H1 (cell line): ENCODE measurements around the gene MXRA7. TPM values are rescaled to one million over a fixed set of nuclear protein-coding genes. Genes with fewer than 3 reads are reported as not detected.

Experiments used
- CTCF ChIA-PET: fragments of 300-600 bp; sonication (Branson Sonifier 250); formaldehyde crosslinking; loops from one replicate; lab custom pipeline; 2021; ENCODE audit not compliant: partially characterized antibody; lab: Charles Lee
- POLR2A ChIA-PET: fragments of 300-600 bp; sonication (Branson Sonifier 250); formaldehyde crosslinking; loops from one replicate; lab custom pipeline; 2021; ENCODE audit warnings: inconsistent platforms; ENCODE audit not compliant: partially characterized antibody; lab: Charles Lee
- DNase-seq, 2 experiments: peaks; one replicate each; pipeline versions ENCODE4 v3.0.0 to v3.0.0-alpha.2; 2010 to 2022; ENCODE audit warnings: low spot score in 2 of 2, low read depth in 1 of 2, mixed read lengths in 1 of 2
- FAIRE-seq: peaks from 2 replicates; lab custom pipeline; 2011; peaks lifted over from hg19 to GRCh38; lab: Jason Lieb, UNC
- H2AFZ ChIP-seq: 2 replicates; pipeline ENCODE4 v1.8.1; 2012; ENCODE audit warnings: low read length, inconsistent platforms
- H2AK5ac ChIP-seq: 2 replicates; pipeline ENCODE4 v1.6.1; 2013; ENCODE audit warnings: low read depth, low read length
- H2BK120ac ChIP-seq: replicated peaks from 2 replicates; pipeline ENCODE3; 2013; ENCODE audit warnings: low read depth, low read length, inconsistent platforms
- H2BK12ac ChIP-seq: 2 replicates; pipeline ENCODE4 v1.6.1; 2013; ENCODE audit warnings: low read depth, low read length
- H2BK15ac ChIP-seq: 2 replicates; pipeline ENCODE4 v1.6.1; 2013; ENCODE audit warnings: low read length
- H2BK20ac ChIP-seq: 2 replicates; pipeline ENCODE4 v1.6.1; 2013; ENCODE audit warnings: low read length
- H2BK5ac ChIP-seq: 2 replicates; pipeline ENCODE4 v1.6.1; 2013; ENCODE audit warnings: low read depth, low read length
- H3K14ac ChIP-seq: 2 replicates; pipeline ENCODE4 v1.6.1; 2013; ENCODE audit warnings: inconsistent platforms; ENCODE audit not compliant: insufficient read length
- H3K18ac ChIP-seq: 2 replicates; pipeline ENCODE4 v1.6.1; 2013; ENCODE audit warnings: low read length; ENCODE audit errors: extremely low read depth
- H3K23ac ChIP-seq: 2 replicates; pipeline ENCODE4 v1.6.1; 2013; ENCODE audit warnings: inconsistent platforms; ENCODE audit not compliant: insufficient read length
- H3K23me2 ChIP-seq: 2 replicates; pipeline ENCODE4 v1.6.1; 2013; ENCODE audit warnings: low read depth, low read length
- H3K27ac ChIP-seq: 2 replicates; pipeline ENCODE4 v1.6.1; 2011; ENCODE audit warnings: low read depth, low read length, inconsistent platforms
- H3K27me3 ChIP-seq, 4 experiments: replicated peaks in 1 of 4; 1 replicate in 1 of 4; 2 replicates in 3 of 4; pipeline versions ENCODE4 v1.6.1 to v1.8.1; 2011 to 2013; ENCODE audit warnings: low read length in 3 of 4, mild to moderate bottlenecking in 3 of 4, inconsistent platforms in 2 of 4, mixed read lengths in 2 of 4, moderate library complexity in 1 of 4; ENCODE audit not compliant: control insufficient read depth in 3 of 4, insufficient read depth in 3 of 4; ENCODE audit errors: extremely low read depth in 1 of 4
- H3K36me3 ChIP-seq, 4 experiments: 2 replicates each; pipeline versions ENCODE4 v1.6.1 to v1.8.1; 2011 to 2013; ENCODE audit warnings: mild to moderate bottlenecking in 4 of 4, low read length in 3 of 4, moderate library complexity in 2 of 4, control low read depth in 1 of 4, inconsistent platforms in 1 of 4; ENCODE audit not compliant: insufficient read depth in 4 of 4, control insufficient read depth in 2 of 4
- H3K4ac ChIP-seq: replicated peaks from 2 replicates; pipeline ENCODE3; 2013; ENCODE audit warnings: low read length, low read depth, mixed read lengths, inconsistent platforms; ENCODE audit not compliant: insufficient read length
- H3K4me1 ChIP-seq, 4 experiments: replicated peaks in 1 of 4; 1 replicate in 1 of 4; 2 replicates in 3 of 4; pipeline versions ENCODE4 v1.6.1 to v1.8.1; 2011 to 2013; ENCODE audit warnings: low read length in 3 of 4, inconsistent platforms in 2 of 4, mixed read lengths in 1 of 4; ENCODE audit not compliant: insufficient read depth in 4 of 4, control insufficient read depth in 3 of 4
- H3K4me2 ChIP-seq, 2 experiments: 2 replicates each; pipeline versions ENCODE4 v1.6.1 to v1.8.1; 2011 to 2013; ENCODE audit warnings: low read depth in 2 of 2, low read length in 2 of 2, control low read depth in 1 of 2, inconsistent platforms in 1 of 2, mild to moderate bottlenecking in 1 of 2; ENCODE audit not compliant: insufficient read depth in 1 of 2
- H3K4me3 ChIP-seq, 4 experiments: fragments of 200-600, 300-600 bp in 1 of 4; sonication (generic), shearing (Covaris generic), sonication (Bioruptor Twin) in 1 of 4; 2 replicates each; pipeline versions ENCODE4 v1.5.1 to v1.8.1; 2011 to 2016; ENCODE audit warnings: low read length in 4 of 4, low read depth in 3 of 4, control low read depth in 2 of 4, inconsistent platforms in 2 of 4, mild to moderate bottlenecking in 2 of 4, mixed read lengths in 1 of 4, moderate library complexity in 1 of 4; ENCODE audit not compliant: insufficient read depth in 2 of 4; ENCODE audit errors: extremely low read depth in 1 of 4
- H3K56ac ChIP-seq: replicated peaks from 2 replicates; pipeline ENCODE3; 2013; ENCODE audit warnings: low read depth, mild to moderate bottlenecking, mixed read lengths, low read length, inconsistent platforms; ENCODE audit not compliant: insufficient read length
- H3K79me1 ChIP-seq: 2 replicates; pipeline ENCODE4 v1.6.1; 2013; ENCODE audit warnings: low read depth, low read length, control low read depth
- H3K79me2 ChIP-seq, 2 experiments: 2 replicates each; pipeline versions ENCODE4 v1.6.1 to v1.8.1; 2012 to 2013; ENCODE audit warnings: low read length in 2 of 2, mild to moderate bottlenecking in 2 of 2, inconsistent platforms in 1 of 2; ENCODE audit not compliant: insufficient read depth in 2 of 2, control insufficient read depth in 1 of 2
- H3K9ac ChIP-seq, 4 experiments: replicated peaks in 1 of 4; 1 replicate in 1 of 4; 2 replicates in 3 of 4; pipeline versions ENCODE4 v1.6.1 to v1.8.1; 2011 to 2013; ENCODE audit warnings: low read depth in 3 of 4, low read length in 3 of 4, control low read depth in 2 of 4, mild to moderate bottlenecking in 2 of 4, moderate library complexity in 2 of 4, inconsistent platforms in 1 of 4; ENCODE audit errors: extremely low read depth in 1 of 4
- H3K9me3 ChIP-seq, 2 experiments: 2 replicates each; pipeline versions ENCODE4 v1.6.1 to v1.8.1; 2012 to 2013; ENCODE audit warnings: mild to moderate bottlenecking in 2 of 2, moderate library complexity in 2 of 2, control low read depth in 1 of 2, inconsistent platforms in 1 of 2, low read depth in 1 of 2, low read length in 1 of 2, mixed read lengths in 1 of 2; ENCODE audit not compliant: insufficient read depth in 2 of 2
- H4K20me1 ChIP-seq, 2 experiments: replicated peaks in 1 of 2; 2 replicates each; pipeline versions ENCODE3 to v1.8.1; 2011 to 2013; ENCODE audit warnings: inconsistent platforms in 2 of 2, low read length in 2 of 2, mild to moderate bottlenecking in 1 of 2; ENCODE audit not compliant: insufficient read depth in 2 of 2, control insufficient read depth in 1 of 2
- H4K5ac ChIP-seq: 2 replicates; pipeline ENCODE4 v1.6.1; 2013; ENCODE audit warnings: low read length, low read depth, mixed read lengths, inconsistent platforms; ENCODE audit not compliant: insufficient read length
- H4K8ac ChIP-seq: 2 replicates; pipeline ENCODE4 v1.8.0; 2013; ENCODE audit warnings: mild to moderate bottlenecking, moderate library complexity, low read length, inconsistent platforms; ENCODE audit not compliant: insufficient read depth; ENCODE audit errors: extremely low read depth
- H4K91ac ChIP-seq: replicated peaks from 2 replicates; pipeline ENCODE3; 2013; ENCODE audit warnings: low read length, mixed read lengths, inconsistent platforms; ENCODE audit not compliant: insufficient read length
- HDAC2 ChIP-seq, 2 experiments: fragments of 300-600 bp in 1 of 2; sonication (generic) in 1 of 2; IDR thresholded peaks; 2 replicates each; pipeline ENCODE4 v1.6.1; 2011 to 2012; ENCODE audit warnings: low read depth in 2 of 2, low read length in 2 of 2, mild to moderate bottlenecking in 2 of 2, moderate library complexity in 2 of 2, borderline replicate concordance in 1 of 2, inconsistent platforms in 1 of 2
- HDAC6 ChIP-seq: IDR thresholded peaks from one replicate; pipeline ENCODE4 v1.7.1; 2012; ENCODE audit warnings: low read depth, mild to moderate bottlenecking, inconsistent platforms, low read length, moderate library complexity
- JUN ChIP-seq: IDR thresholded peaks from 2 replicates; pipeline ENCODE4 v1.6.1; 2011; ENCODE audit warnings: low read depth, mild to moderate bottlenecking, improper control_type of control experiment, low read length
- KDM5A ChIP-seq: fragments of 200-600 bp; IDR thresholded peaks from 2 replicates; pipeline ENCODE4 v1.7.1; 2012; ENCODE audit warnings: mild to moderate bottlenecking, low read length, inconsistent platforms, mixed read lengths
- POLR2A ChIP-seq, 2 experiments: IDR thresholded peaks; 1 replicate in 1 of 2; 2 replicates in 1 of 2; pipeline ENCODE4 v1.6.1; 2011; ENCODE audit warnings: low read depth in 2 of 2, low read length in 2 of 2, mild to moderate bottlenecking in 2 of 2; ENCODE audit errors: control extremely low read depth in 1 of 2
- RNF2 ChIP-seq: fragments of 200-900, 300-1000 bp; sonication (generic); IDR thresholded peaks from 2 replicates; pipeline ENCODE4 v1.7.1; 2016; ENCODE audit warnings: borderline replicate concordance, low read depth, mild to moderate bottlenecking, antibody characterized with exemption, low read length; ENCODE audit not compliant: poor library complexity, severe bottlenecking; ENCODE audit errors: missing control alignments
- SP4 ChIP-seq: IDR thresholded peaks from 2 replicates; pipeline ENCODE4 v1.6.1; 2012; ENCODE audit warnings: low read length, inconsistent platforms
- SUZ12 ChIP-seq: fragments of 200-600 bp; sonication (generic); IDR thresholded peaks from 2 replicates; pipeline ENCODE4 v1.6.1; 2012; ENCODE audit warnings: mild to moderate bottlenecking, inconsistent platforms, low read length, moderate library complexity, mixed read lengths
- TAF1 ChIP-seq: IDR thresholded peaks from 2 replicates; pipeline ENCODE4 v1.6.1; 2011; ENCODE audit warnings: mild to moderate bottlenecking, low read depth, low read length
- WGBS, 2 experiments: shearing (Covaris generic) in 1 of 2; methylation state at CpG; one replicate each; pipeline versions ENCODE4 v1.1.6 to v1.1.7; 2013 to 2015; ENCODE audit warnings: low lambda C conversion rate in 2 of 2, mixed read lengths in 2 of 2, inconsistent platforms in 1 of 2, low coverage in 1 of 2, missing lambda C conversion rate in 1 of 2; ENCODE audit not compliant: insufficient replicate concordance in 2 of 2, insufficient coverage in 1 of 2, insufficient read length in 1 of 2; ENCODE audit errors: extremely low coverage in 1 of 2, missing lambda C conversion rate in 1 of 2; 5-methylcytosine and 5-hydroxymethylcytosine counted together
- polyA plus RNA-seq, 7 experiments: library from polyadenylated mRNA; depleted of rRNA in 3 of 7; stranded (reverse) in 5 of 7; unstranded in 2 of 7; fragments of >200 nt in 5 of 7; fragments of 200-250 nt in 2 of 7; gene quantifications; 1 replicate in 5 of 7; 2 replicates in 1 of 7; 4 replicates in 1 of 7; pipeline versions ENCODE4 v1.2.1 to v1.2.3, GENCODE V29; 2011 to 2013; ENCODE audit warnings: missing spikeins in 2 of 7, mixed read lengths in 2 of 7
- total RNA-seq: library from RNA; stranded (reverse); fragmentation: NEBNext Ultra II Directional; extraction: Animal tissue kit (Norgen Biotek cat#: 25700); gene quantifications from 2 replicates; pipeline ENCODE4 v1.2.1, GENCODE V29; 2021
- TF ChIP-seq, protein P1 (sequence below), 3 experiments: IDR thresholded peaks; 1 replicate in 2 of 3; 2 replicates in 1 of 3; pipeline versions ENCODE4 v1.5.1 to v1.6.1; 2011; ENCODE audit warnings: low read length in 3 of 3, mild to moderate bottlenecking in 3 of 3, inconsistent platforms in 2 of 3, low read depth in 1 of 3, moderate library complexity in 1 of 3; ENCODE audit not compliant: insufficient read depth in 1 of 3; ENCODE audit errors: control extremely low read depth in 1 of 3
- TF ChIP-seq, protein P2 (sequence below): IDR thresholded peaks from 2 replicates; pipeline ENCODE4 v1.6.1; 2012; ENCODE audit warnings: inconsistent platforms

MXRA7 gene
- total and polyA plus RNA-seq, 2 of the 8 experiments (the other 6 are each of a cell fraction or from before 2014, with no cell fraction given), result 17.8 to 26.6 TPM

DNA sequence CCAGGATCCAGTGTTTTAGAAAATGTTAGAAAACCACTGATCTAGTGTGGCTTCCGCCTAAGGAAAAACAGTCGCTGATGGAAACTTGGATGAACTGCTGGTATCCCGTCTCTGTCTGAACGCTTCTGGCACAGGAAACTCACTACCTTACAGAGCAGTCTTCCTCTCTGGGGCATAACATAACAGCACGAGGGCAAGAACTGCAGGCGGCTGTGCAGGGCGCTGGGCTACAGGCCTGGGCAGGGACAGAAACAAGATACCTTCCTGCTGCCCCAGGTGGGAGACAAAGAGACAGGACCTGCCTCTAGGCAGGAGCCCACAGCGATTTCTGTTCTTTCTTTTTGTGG, 10.5 kb downstream of the MXRA7 start:
- no peak overlapping the region for H4K8ac ChIP-seq
- peaks cover 3% of the 10 kb centered on the region; the same call in 1 of the 2 replicates for H3K79me1 ChIP-seq
- no peak overlapping the region for H2BK12ac ChIP-seq
- no peak overlapping the region for H4K91ac ChIP-seq
- no peaks in the 10 kb centered on the region for H3K9me3 ChIP-seq
- no peak overlapping the region for H3K23ac ChIP-seq
- no peaks in the 10 kb centered on the region for H4K20me1 ChIP-seq
- no peak for FAIRE-seq
- no peak overlapping the region for H3K56ac ChIP-seq
- H2AK5ac ChIP-seq, result no peak overlapping the region
- H3K18ac ChIP-seq, result no peak overlapping the region; the same call in 1 of the 2 replicates
- no peak overlapping the region for H2BK20ac ChIP-seq
- no peak overlapping the region for H2BK120ac ChIP-seq
- 80% methylated on average over 8 of the region's 8 CpGs; no CpG with 5 or more reads in 1 of the 2 experiments for WGBS, 2 experiments
- H2BK15ac ChIP-seq, result no peak overlapping the region
- DNase-seq, result no peak
- peaks cover 0 to 29% (median 23%) of the 10 kb centered on the region in 4 experiments; a peak in 6 of 7 replicates for H3K4me1 ChIP-seq
- no peak overlapping the region for H4K5ac ChIP-seq
- H2AFZ ChIP-seq, result no peak overlapping the region
- H3K9ac ChIP-seq, result no peak overlapping the region
- no peaks in the 10 kb centered on the region for H3K23me2 ChIP-seq
- ChIA-PET CTCF (interaction anchor here (2.0 to 5.6 kb wide), 3 partner anchors 8 to 14 kb away, joined by 4 to 43 read pairs (median 23); partner anchors contain the start of gene MXRA7), POLR2A (interaction anchor here (1.5 kb wide), 2 partner anchors 29 to 241 kb away, joined by 3 read pairs; no protein-coding TSS in a partner anchor)
- H3K27me3 ChIP-seq, result no peaks in the 10 kb centered on the region; a peak in 1 of 7 replicates
- no peak overlapping the region for H3K27ac ChIP-seq
- no peak overlapping the region for H3K14ac ChIP-seq
- H3K4me3 ChIP-seq, result no peak overlapping the region
- no peak overlapping the region for H3K4me2 ChIP-seq
- H3K79me2 ChIP-seq, result no peaks in the 10 kb centered on the region
- no peak overlapping the region for H2BK5ac ChIP-seq
- H3K36me3 ChIP-seq, result no peaks in the 10 kb centered on the region
- H3K4ac ChIP-seq, result no peak overlapping the region
- TF ChIP-seq POLR2A (IDR thresholded peaks at IDR 0.05; ENCODE audit: control extremely low read depth in 1 of 2, low read depth in 2 of 2, low read length in 2 of 2) (no peak), RNF2 (no peak), HDAC2 (IDR thresholded peaks at IDR 0.05; ENCODE audit: borderline replicate concordance in 1 of 2, low read depth in 2 of 2, low read length in 2 of 2) (no peak), SUZ12 (no peak), TAF1 (no peak), JUN (no peak), SP4 (no peak), HDAC6 (no peak), KDM5A (no peak)
- TF ChIP-seq, protein P1, sequence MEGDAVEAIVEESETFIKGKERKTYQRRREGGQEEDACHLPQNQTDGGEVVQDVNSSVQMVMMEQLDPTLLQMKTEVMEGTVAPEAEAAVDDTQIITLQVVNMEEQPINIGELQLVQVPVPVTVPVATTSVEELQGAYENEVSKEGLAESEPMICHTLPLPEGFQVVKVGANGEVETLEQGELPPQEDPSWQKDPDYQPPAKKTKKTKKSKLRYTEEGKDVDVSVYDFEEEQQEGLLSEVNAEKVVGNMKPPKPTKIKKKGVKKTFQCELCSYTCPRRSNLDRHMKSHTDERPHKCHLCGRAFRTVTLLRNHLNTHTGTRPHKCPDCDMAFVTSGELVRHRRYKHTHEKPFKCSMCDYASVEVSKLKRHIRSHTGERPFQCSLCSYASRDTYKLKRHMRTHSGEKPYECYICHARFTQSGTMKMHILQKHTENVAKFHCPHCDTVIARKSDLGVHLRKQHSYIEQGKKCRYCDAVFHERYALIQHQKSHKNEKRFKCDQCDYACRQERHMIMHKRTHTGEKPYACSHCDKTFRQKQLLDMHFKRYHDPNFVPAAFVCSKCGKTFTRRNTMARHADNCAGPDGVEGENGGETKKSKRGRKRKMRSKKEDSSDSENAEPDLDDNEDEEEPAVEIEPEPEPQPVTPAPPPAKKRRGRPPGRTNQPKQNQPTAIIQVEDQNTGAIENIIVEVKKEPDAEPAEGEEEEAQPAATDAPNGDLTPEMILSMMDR (IDR thresholded peaks at IDR 0.05; ENCODE audit: control extremely low read depth in 1 of 3, insufficient read depth in 1 of 3, low read depth in 1 of 3, low read length in 3 of 3), result no peak
- TF ChIP-seq, protein P2, sequence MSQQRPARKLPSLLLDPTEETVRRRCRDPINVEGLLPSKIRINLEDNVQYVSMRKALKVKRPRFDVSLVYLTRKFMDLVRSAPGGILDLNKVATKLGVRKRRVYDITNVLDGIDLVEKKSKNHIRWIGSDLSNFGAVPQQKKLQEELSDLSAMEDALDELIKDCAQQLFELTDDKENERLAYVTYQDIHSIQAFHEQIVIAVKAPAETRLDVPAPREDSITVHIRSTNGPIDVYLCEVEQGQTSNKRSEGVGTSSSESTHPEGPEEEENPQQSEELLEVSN, result no peak
